HEK293 (cell line): ENCODE data around the gene PARD3B.

Experiments
- CTCF ChIA-PET: fragments of 350-600 bp; formaldehyde crosslinking; extraction: SDS; loops from one replicate; lab custom pipeline; 2021; ENCODE audit warnings: antibody characterized with exemption; lab: Yijun Ruan, JAX
- POLR2A ChIA-PET: fragments of 300-600 bp; formaldehyde crosslinking; extraction: SDS; loops from one replicate; lab custom pipeline; 2020; ENCODE audit warnings: antibody characterized with exemption, inconsistent platforms; lab: Yijun Ruan, JAX
- H3K27ac ChIP-seq: fragments of 200-500 bp; sonication (Bioruptor generic); 2 replicates; pipeline ENCODE4 v1.5.1; 2014; ENCODE audit warnings: low read depth, low read length, control low read depth, inconsistent platforms; ENCODE audit errors: extremely low read depth
- H3K36me3 ChIP-seq, 2 experiments: fragments of 200-500 bp in 1 of 2; sonication (Bioruptor generic) in 1 of 2; 1 replicate in 1 of 2; 2 replicates in 1 of 2; pipeline ENCODE4 v1.5.1; 2014 to 2017; ENCODE audit warnings: inconsistent platforms in 2 of 2, low read length in 2 of 2; ENCODE audit not compliant: control insufficient read depth in 2 of 2, insufficient read depth in 1 of 2
- H3K4me1 ChIP-seq: fragments of 200-500 bp; sonication (Bioruptor generic); 2 replicates; pipeline ENCODE4 v1.5.1; 2014; ENCODE audit warnings: mild to moderate bottlenecking, low read length, inconsistent platforms; ENCODE audit not compliant: control insufficient read depth, insufficient read depth
- H3K4me3 ChIP-seq: 2 replicates; pipeline ENCODE4 v1.5.1; 2011; ENCODE audit warnings: low read depth, mild to moderate bottlenecking, control low read depth, low read length, moderate library complexity
- H3K9me3 ChIP-seq: fragments of 200-500 bp; sonication (Bioruptor generic); 2 replicates; pipeline ENCODE4 v1.5.1; 2014; ENCODE audit warnings: low read depth, low read length, inconsistent platforms; ENCODE audit not compliant: control insufficient read depth, insufficient read depth
- ATF2 ChIP-seq: fragments of 450-650 bp; formaldehyde crosslinking; IDR thresholded peaks from 2 replicates; pipeline ENCODE4 v1.5.1; 2016; ENCODE audit warnings: missing biosample characterization, missing genetic modification characterization, low read depth
- ELK4 ChIP-seq: IDR thresholded peaks from 2 replicates; pipeline ENCODE4 v1.6.1; 2011; ENCODE audit warnings: mild to moderate bottlenecking, low read depth, low read length, borderline replicate concordance
- HOXA7 ChIP-seq: sonication (generic); formaldehyde crosslinking; IDR thresholded peaks from 2 replicates; pipeline ENCODE4 v1.8.1; 2022; ENCODE audit warnings: missing genetic modification reagents, borderline replicate concordance
- HOXD13 ChIP-seq: sonication (generic); formaldehyde crosslinking; IDR thresholded peaks from 2 replicates; pipeline ENCODE4 v1.8.0; 2022; ENCODE audit warnings: missing genetic modification reagents, borderline replicate concordance
- KLF10 ChIP-seq: fragments of 450-650 bp; IDR thresholded peaks from 2 replicates; pipeline ENCODE4 v1.5.1; 2018; ENCODE audit warnings: missing biosample characterization, mild to moderate bottlenecking, missing genetic modification characterization
- OVOL3 ChIP-seq: fragments of 450-650 bp; formaldehyde crosslinking; IDR thresholded peaks from 2 replicates; pipeline ENCODE4 v1.5.1; 2016; ENCODE audit warnings: missing biosample characterization, missing genetic modification characterization
- SP2 ChIP-seq: fragments of 450-650 bp; formaldehyde crosslinking; IDR thresholded peaks from 2 replicates; pipeline ENCODE4 v1.5.1; 2016; ENCODE audit warnings: missing biosample characterization, missing genetic modification characterization
- TSHZ1 ChIP-seq: fragments of 450-650 bp; formaldehyde crosslinking; IDR thresholded peaks from 2 replicates; pipeline ENCODE4 v1.5.1; 2016; ENCODE audit warnings: missing biosample characterization, missing genetic modification characterization, borderline replicate concordance
- ZBTB11 ChIP-seq: fragments of 450-650 bp; formaldehyde crosslinking; conservative IDR thresholded peaks from 2 replicates; pipeline ENCODE4 v1.5.1; 2016; ENCODE audit warnings: low read depth, missing biosample characterization, missing genetic modification characterization
- ZEB2 ChIP-seq: fragments of 450-650 bp; formaldehyde crosslinking; IDR thresholded peaks from 2 replicates; pipeline ENCODE4 v1.5.1; 2016; ENCODE audit warnings: missing biosample characterization, missing genetic modification characterization
- ZNF138 ChIP-seq: fragments of 450-650 bp; formaldehyde crosslinking; IDR thresholded peaks from 2 replicates; pipeline ENCODE4 v1.5.1; 2016; ENCODE audit warnings: missing biosample characterization, missing genetic modification characterization, borderline replicate concordance
- ZNF501 ChIP-seq: fragments of 450-650 bp; formaldehyde crosslinking; IDR thresholded peaks from 2 replicates; pipeline ENCODE4 v1.5.1; 2016; ENCODE audit warnings: missing biosample characterization, missing genetic modification characterization
- ZNF530 ChIP-seq: fragments of 450-650 bp; formaldehyde crosslinking; IDR thresholded peaks from 2 replicates; pipeline ENCODE4 v1.5.1; 2016; ENCODE audit warnings: low read depth, missing biosample characterization, missing genetic modification characterization
- ZNF561 ChIP-seq: fragments of 450-650 bp; IDR thresholded peaks from 2 replicates; pipeline ENCODE4 v1.5.1; 2018; ENCODE audit warnings: missing biosample characterization, missing genetic modification characterization, borderline replicate concordance
- ZNF580 ChIP-seq: fragments of 450-650 bp; formaldehyde crosslinking; IDR thresholded peaks from 2 replicates; pipeline ENCODE4 v1.5.1; 2016; ENCODE audit warnings: missing biosample characterization, missing genetic modification characterization
- ZNF621 ChIP-seq: fragments of 450-650 bp; formaldehyde crosslinking; IDR thresholded peaks from 2 replicates; pipeline ENCODE4 v1.5.1; 2017; ENCODE audit warnings: missing biosample characterization, missing genetic modification characterization
- ZNF658 ChIP-seq: fragments of 450-650 bp; formaldehyde crosslinking; IDR thresholded peaks from 2 replicates; pipeline ENCODE4; 2016; ENCODE audit warnings: missing biosample characterization, missing genetic modification characterization
- ZNF837 ChIP-seq: fragments of 450-650 bp; formaldehyde crosslinking; IDR thresholded peaks from 2 replicates; pipeline ENCODE4 v1.5.1; 2016; ENCODE audit warnings: missing biosample characterization, missing genetic modification characterization
- ZSCAN4 ChIP-seq: fragments of 450-650 bp; formaldehyde crosslinking; IDR thresholded peaks from 2 replicates; pipeline ENCODE4 v1.5.1; 2017; ENCODE audit warnings: missing biosample characterization, missing genetic modification characterization

PARD3B gene

GRCh38 chr2:205640716-205641115, 1095.4 kb downstream of the PARD3B start:
- H3K4me3 ChIP-seq: no peak overlapping the region
- TF ChIP-seq ATF2 (tag by site-specific recombination) (no peak), OVOL3 (no peak), ZNF837 (tag by site-specific recombination) (no peak), ZNF138 (no peak), ZNF530 (tag by site-specific recombination) (no peak), ZNF621 (tag by site-specific recombination) (no peak), ZNF658 (tag by site-specific recombination) (no peak), ZSCAN4 (tag by site-specific recombination) (no peak), ZEB2 (tag by site-specific recombination) (no peak), ZNF580 (tag by site-specific recombination) (no peak), HOXD13 (CRISPR knock-in tag) (no peak), HOXA7 (CRISPR knock-in tag) (no peak), ZBTB11 (no peak), KLF10 (tag by site-specific recombination) (no peak), ZNF501 (tag by site-specific recombination) (no peak), SP2 (tag by site-specific recombination) (no peak), ZNF561 (no peak), TSHZ1 (no peak), ELK4 (no peak)
- no peak overlapping the region for H3K27ac ChIP-seq
- POLR2A ChIA-PET: no interaction called here
- CTCF ChIA-PET: no interaction called here
- no peaks in the 10 kb centered on the region for H3K4me1 ChIP-seq
- no peaks in the 10 kb centered on the region for H3K9me3 ChIP-seq
- no peaks in the 10 kb centered on the region for H3K36me3 ChIP-seq
